Measurements from ENCODE around the gene MKNK1. TPM values are rescaled to one million over a fixed set of nuclear protein-coding genes. Genes with fewer than 3 reads are reported as not detected.

The MKNK1 gene
- total RNA-seq, 1 experiment from 2014 or later, result 103 TPM

GRCh38 chr1:46599059-46599970 is 4.8 kb downstream of the MKNK1 start:
- H3K27me3 ChIP-seq (ENCODE audit: insufficient read depth, low read depth), result no peaks in the 10 kb centered on the region
- intact Hi-C loops (cut with micrococcal nuclease; ENCODE audit: unreplicated experiment), result no loop called here
- no peaks in the 10 kb centered on the region for H4K20me1 ChIP-seq (ENCODE audit: insufficient read depth)
- H3K4me2 ChIP-seq, result no peak overlapping the region
- H3K36me3 ChIP-seq (ENCODE audit: low read depth), result 0 out of 2 replicates have a peak, but pooled peaks cover 12% of the 10 kb centered on the region
- H3K9me3 ChIP-seq (ENCODE audit: insufficient read depth, low read depth), result no peaks in the 10 kb centered on the region
- no peak for DNase-seq
- no peak for TF ChIP-seq EZH2 (IDR thresholded peaks at IDR 0.05; ENCODE audit: low read depth)
- no peak for TF ChIP-seq CTCF (conservative IDR thresholded peaks at IDR 0.05)
- no TSS peak for BruUV-seq (replicated peaks)
- H3K79me2 ChIP-seq (ENCODE audit: low read depth), result peaks cover 38% of the 10 kb centered on the region
- ChIA-PET POLR2A (ENCODE audit: unreplicated experiment) (no interaction called here), CTCF (interaction anchor here (0.5 kb wide), 1 partner anchor 82 kb away, joined by 6 read pairs; no protein-coding TSS in a partner anchor)
- H2AFZ ChIP-seq, result no peak overlapping the region
- no peak overlapping the region for H3K27ac ChIP-seq
- H3F3A ChIP-seq (ENCODE audit: insufficient read depth, low read depth), result no peaks in the 10 kb centered on the region
- H3K4me3 ChIP-seq, result no peak overlapping the region
- H3K4me1 ChIP-seq (replicated peaks; ENCODE audit: insufficient read depth), result peaks cover 8% of the 10 kb centered on the region
- H3K9me2 ChIP-seq (ENCODE audit: insufficient read depth), result no peaks in the 10 kb centered on the region

- H3K4me2 ChIP-seq, result no peak overlapping the region
- H3K9me3 ChIP-seq (ENCODE audit: insufficient read depth, low read depth), result no peaks in the 10 kb centered on the region
- H3K4me3 ChIP-seq, result no peak overlapping the region
- H3K27ac ChIP-seq, result no peak overlapping the region
- no peaks in the 10 kb centered on the region for H3K9me2 ChIP-seq (ENCODE audit: insufficient read depth)
- H3K79me2 ChIP-seq (ENCODE audit: low read depth), result peaks cover 19% of the 10 kb centered on the region
- H2AFZ ChIP-seq, result no peak overlapping the region
- DNase-seq, result no peak
- no peaks in the 10 kb centered on the region for H3K27me3 ChIP-seq (ENCODE audit: insufficient read depth, low read depth)
- H3K36me3 ChIP-seq (ENCODE audit: low read depth), result peaks cover 27% of the 10 kb centered on the region
- H4K20me1 ChIP-seq (ENCODE audit: insufficient read depth), result no peaks in the 10 kb centered on the region
- intact Hi-C loops (cut with micrococcal nuclease; ENCODE audit: unreplicated experiment), result no loop called here
- ChIA-PET POLR2A (ENCODE audit: unreplicated experiment) (interaction anchor here (1.2 kb wide), 1 partner anchor 151 kb away, joined by 8 read pairs; no protein-coding TSS in a partner anchor), CTCF (interaction anchor here (0.7 kb wide), 1 partner anchor 47 kb away, joined by 5 read pairs; no protein-coding TSS in a partner anchor)
- TF ChIP-seq CTCF (conservative IDR thresholded peaks at IDR 0.05), result no peak
- no peak for TF ChIP-seq EZH2 (IDR thresholded peaks at IDR 0.05; ENCODE audit: low read depth)
- no TSS peak for BruUV-seq (replicated peaks)
- H3K4me1 ChIP-seq (replicated peaks; ENCODE audit: insufficient read depth), result no peaks in the 10 kb centered on the region
- H3F3A ChIP-seq (ENCODE audit: insufficient read depth, low read depth), result no peaks in the 10 kb centered on the region
These were observed 7.2 kb downstream of the MKNK1 start for GRCh38 chr1:46596846-46597245.

- Histone ChIP-seq H3K79me2 (ENCODE audit: low read depth) (peaks cover 12% of the 10 kb centered on the region; the same call in 1 of the 2 replicates), H3K27me3 (ENCODE audit: insufficient read depth, low read depth) (no peaks in the 10 kb centered on the region), H3K4me1 (replicated peaks; ENCODE audit: insufficient read depth) (no peaks in the 10 kb centered on the region), H3K4me2 (no peak overlapping the region), H3F3A (ENCODE audit: insufficient read depth, low read depth) (no peaks in the 10 kb centered on the region), H3K4me3 (no peak overlapping the region), H3K27ac (no peak overlapping the region), H3K36me3 (ENCODE audit: low read depth) (peaks cover 33% of the 10 kb centered on the region), H3K9me2 (ENCODE audit: insufficient read depth) (no peaks in the 10 kb centered on the region), H3K9me3 (ENCODE audit: insufficient read depth, low read depth) (no peaks in the 10 kb centered on the region), H2AFZ (no peak overlapping the region), H4K20me1 (ENCODE audit: insufficient read depth) (no peaks in the 10 kb centered on the region)
- no TSS peak for BruUV-seq (replicated peaks)
- TF ChIP-seq CTCF (conservative IDR thresholded peaks at IDR 0.05) (no peak), EZH2 (IDR thresholded peaks at IDR 0.05; ENCODE audit: low read depth) (no peak)
- DNase-seq, result no peak
- POLR2A ChIA-PET (ENCODE audit: unreplicated experiment), result interaction anchor here (0.7 to 1.2 kb wide), 4 partner anchors 16 to 256 kb away, joined by 3 to 8 read pairs (median 6); partner anchors contain the start of gene NSUN4
- intact Hi-C loops (cut with micrococcal nuclease; ENCODE audit: unreplicated experiment), result no loop called here
- CTCF ChIA-PET, result no interaction called here
These were observed 8.0 kb downstream of the MKNK1 start for GRCh38 chr1:46596036-46596435.
